K562 (cell line): ENCODE data around the gene LLGL2. TPM values are rescaled to one million over a fixed set of nuclear protein-coding genes. Genes with fewer than 3 reads are reported as not detected.
A peak's percentile ranks its signal among the peaks of the same experiment; 100 is the strongest.

Experiments
- ATAC-seq: fragments of 200-7000 bp; cut with Tn5 transposase; 3 replicates; pipeline ENCODE4 v1.9.1; 2020; ENCODE audit warnings: moderate library complexity
- BruUV-seq: library from RNA; stranded (reverse); fragments of 400-500 nt; replicated peaks from 2 replicates; lab custom pipeline; 2021; lab: Mats Ljungman, UMichigan
- CTCF ChIA-PET: fragments of 300-600 bp; formaldehyde crosslinking; extraction: SDS; loops from one replicate; lab custom pipeline; 2021; ENCODE audit warnings: low intra/inter-chr PET ratio; lab: Yijun Ruan, JAX
- POLR2A ChIA-PET: fragments of 300-600, 350-650 bp; sonication (Branson Sonifier 250); formaldehyde crosslinking; extraction: SDS; loops from one replicate; lab custom pipeline; 2021; ENCODE audit warnings: antibody characterized with exemption, inconsistent platforms; lab: Yijun Ruan, JAX
- DNase-seq, 4 experiments: peaks; one replicate each; pipeline versions ENCODE4 v3.0.0 to v3.0.0-alpha.2; 2011 to 2018; ENCODE audit warnings: low spot score in 3 of 4, mixed read lengths in 3 of 4; ENCODE audit errors: extremely low read depth in 1 of 4
- FAIRE-seq: peaks from 2 replicates; lab custom pipeline; 2011; peaks lifted over from hg19 to GRCh38; lab: Jason Lieb, UNC
- H2AFZ ChIP-seq: 2 replicates; pipeline ENCODE4 v1.6.0; 2011; ENCODE audit warnings: low read depth, low read length, control low read depth, inconsistent platforms
- H3K27ac ChIP-seq: fragments of 200-600 bp; 3 replicates; pipeline ENCODE4 v1.8.0; 2011; ENCODE audit warnings: low read depth, mild to moderate bottlenecking, control low read depth, inconsistent platforms, low read length, moderate library complexity, mixed read lengths; ENCODE audit errors: extremely low read depth
- H3K27me3 ChIP-seq, 2 experiments: fragments of 300-600 bp in 1 of 2; 2 replicates in 1 of 2; 3 replicates in 1 of 2; pipeline versions ENCODE4 v1.6.0 to v1.8.0; 2011; ENCODE audit warnings: inconsistent platforms in 2 of 2, low read length in 2 of 2, mild to moderate bottlenecking in 1 of 2, mixed read lengths in 1 of 2, moderate library complexity in 1 of 2; ENCODE audit not compliant: control insufficient read depth in 2 of 2, insufficient read depth in 2 of 2
- H3K36me3 ChIP-seq: fragments of 300-600 bp; 3 replicates; pipeline ENCODE4 v1.8.0; 2011; ENCODE audit warnings: mild to moderate bottlenecking, low read length, inconsistent platforms; ENCODE audit not compliant: control insufficient read depth, insufficient read depth
- H3K4me1 ChIP-seq, 2 experiments: fragments of 200-600 bp in 1 of 2; replicated peaks in 1 of 2; 2 replicates in 1 of 2; 3 replicates in 1 of 2; pipeline versions ENCODE4 v1.5.1 to v1.8.0; 2011; ENCODE audit warnings: inconsistent platforms in 2 of 2, low read length in 2 of 2, mild to moderate bottlenecking in 1 of 2, mixed read lengths in 1 of 2, moderate library complexity in 1 of 2; ENCODE audit not compliant: control insufficient read depth in 2 of 2, insufficient read depth in 2 of 2
- H3K4me2 ChIP-seq: 2 replicates; pipeline ENCODE4 v1.6.1; 2011; ENCODE audit warnings: low read length, control low read depth, inconsistent platforms, mixed read lengths; ENCODE audit not compliant: insufficient read depth
- H3K4me3 ChIP-seq: fragments of 200-600 bp; sonication (generic), shearing (Covaris generic); 2 replicates; pipeline ENCODE4 v1.5.1; 2016; ENCODE audit warnings: control low read depth, inconsistent platforms
- H3K79me2 ChIP-seq: fragments of 200-600 bp; 3 replicates; pipeline ENCODE4 v1.8.0; 2011; ENCODE audit warnings: low read length, inconsistent platforms; ENCODE audit not compliant: control insufficient read depth, insufficient read depth
- H3K9ac ChIP-seq, 2 experiments: 2 replicates each; pipeline versions ENCODE4 v1.6.0 to v1.6.1; 2011; ENCODE audit warnings: low read depth in 2 of 2, low read length in 2 of 2, control low read depth in 1 of 2, inconsistent platforms in 1 of 2, mild to moderate bottlenecking in 1 of 2, mixed read lengths in 1 of 2; ENCODE audit not compliant: insufficient read depth in 1 of 2
- H3K9me1 ChIP-seq: one replicate; pipeline ENCODE4 v1.6.0; 2011; ENCODE audit warnings: inconsistent platforms, mild to moderate bottlenecking, low read length, moderate library complexity; ENCODE audit not compliant: control insufficient read depth, insufficient read depth
- H3K9me3 ChIP-seq: replicated peaks from 2 replicates; pipeline ENCODE4 v1.5.1; 2011; ENCODE audit warnings: low read depth, low read length, inconsistent platforms; ENCODE audit not compliant: control insufficient read depth, insufficient read depth
- H4K20me1 ChIP-seq: replicated peaks from 2 replicates; pipeline ENCODE4 v1.6.1; 2011; ENCODE audit warnings: low read length, inconsistent platforms, mixed read lengths; ENCODE audit not compliant: control insufficient read depth, insufficient read depth
- CTBP1 ChIP-seq: fragments of 450-650 bp; IDR thresholded peaks from 2 replicates; pipeline ENCODE4 v1.6.1; 2016; ENCODE audit warnings: borderline replicate concordance
- DACH1 ChIP-seq: fragments of 450-650 bp; IDR thresholded peaks from 2 replicates; pipeline ENCODE4 v1.6.1; 2018; ENCODE audit not compliant: partially characterized antibody
- NEUROD1 ChIP-seq: fragments of 150-350 bp; IDR thresholded peaks from 2 replicates; pipeline ENCODE4 v1.6.1; 2014; ENCODE audit warnings: borderline replicate concordance, low read length, low read depth; ENCODE audit not compliant: partially characterized antibody
- NFXL1 ChIP-seq: fragments of 450-650 bp; formaldehyde crosslinking; IDR thresholded peaks from 2 replicates; pipeline ENCODE4 v1.4.0; 2021; ENCODE audit warnings: mild to moderate bottlenecking
- RCOR1 ChIP-seq, 2 experiments: IDR thresholded peaks; 2 replicates each; pipeline ENCODE4 v1.6.1; 2012; ENCODE audit warnings: low read depth in 2 of 2, low read length in 2 of 2, borderline replicate concordance in 1 of 2, improper control_type of control experiment in 1 of 2
- TEAD2 ChIP-seq: fragments of 450-650 bp; IDR thresholded peaks from 2 replicates; pipeline ENCODE4 v1.6.1; 2016; ENCODE audit warnings: missing genetic modification characterization, control low read depth, missing compliant biosample characterization
- ZC3H8 ChIP-seq: fragments of 450-650 bp; IDR thresholded peaks from 2 replicates; pipeline ENCODE4 v1.6.1; 2017
- ZNF197 ChIP-seq: fragments of 200-800 bp; sonication (Bioruptor generic); IDR thresholded peaks from 2 replicates; pipeline ENCODE4 v1.6.1; 2016; ENCODE audit warnings: low read depth, missing genetic modification characterization, missing compliant biosample characterization
- ZNF274 ChIP-seq: IDR thresholded peaks from 2 replicates; pipeline ENCODE4 v1.6.1; 2011; ENCODE audit warnings: low read depth, mild to moderate bottlenecking, low read length, moderate library complexity, borderline replicate concordance
- ZNF57 ChIP-seq: fragments of 450-650 bp; formaldehyde crosslinking; IDR thresholded peaks from 2 replicates; pipeline ENCODE4 v1.4.0; 2020; ENCODE audit warnings: mild to moderate bottlenecking, moderate library complexity
- ZNF668 ChIP-seq: fragments of 250-450 bp; sonication (Bioruptor Pico); IDR thresholded peaks from 2 replicates; pipeline ENCODE4 v1.8.0; 2022; ENCODE audit warnings: mild to moderate bottlenecking, inconsistent platforms
- ZSCAN32 ChIP-seq: fragments of 450-650 bp; formaldehyde crosslinking; IDR thresholded peaks from 2 replicates; pipeline ENCODE4 v1.4.0; 2020; ENCODE audit warnings: mild to moderate bottlenecking, moderate library complexity
- WGBS: fragments of 100-300 bp; shearing (Covaris generic); methylation state at CpG from one replicate; pipeline ENCODE4 v1.1.6; 2016; ENCODE audit warnings: low coverage, mixed read lengths; ENCODE audit not compliant: insufficient coverage; ENCODE audit errors: missing lambda C conversion rate; 5-methylcytosine and 5-hydroxymethylcytosine counted together
- in situ Hi-C: fragments of 300-500 bp; cut with MboI; formaldehyde crosslinking; loops from 4 replicates; pipeline ENCODE4 v1.15.0; 2018; ENCODE audit warnings: inconsistent platforms, mixed read lengths
- intact Hi-C: fragments of 100-400 bp; cut with micrococcal nuclease; formaldehyde crosslinking; loops from 2 replicates; pipeline ENCODE4 v1.14.2; 2022
- polyA plus RNA-seq, 8 experiments: library from polyadenylated mRNA; depleted of rRNA in 4 of 8; stranded (reverse) in 5 of 8; unstranded in 3 of 8; fragments of >200 nt; fragmentation: Nextera tagmentation in 2 of 8; fragmentation: Illumina TruSeq in 1 of 8; extraction: Ambion mirVana in 2 of 8; extraction: Trizol in 1 of 8; gene quantifications; 2 replicates each; pipeline versions ENCODE4 v1.2.1 to v1.2.3, GENCODE V29; 2011 to 2014; ENCODE audit warnings: inconsistent platforms in 1 of 8, missing spikeins in 1 of 8
- total RNA-seq, 7 experiments: library from RNA; depleted of rRNA in 6 of 7; stranded (reverse); fragments of >200 nt in 6 of 7; fragmentation: Illumina TruSeq in 2 of 7; extraction: Trizol in 2 of 7; gene quantifications; 2 replicates each; pipeline versions ENCODE4 v1.2.1 to v1.2.3, GENCODE V29; 2011 to 2021; ENCODE audit warnings: low replicate concordance in 1 of 7

Gene LLGL2
- total and polyA plus RNA-seq, 9 of the 15 experiments (the other 6 are each of a cell fraction or from before 2014, with no cell fraction given) = 0.32 to 24.4 (median 10.2) TPM

DNA sequence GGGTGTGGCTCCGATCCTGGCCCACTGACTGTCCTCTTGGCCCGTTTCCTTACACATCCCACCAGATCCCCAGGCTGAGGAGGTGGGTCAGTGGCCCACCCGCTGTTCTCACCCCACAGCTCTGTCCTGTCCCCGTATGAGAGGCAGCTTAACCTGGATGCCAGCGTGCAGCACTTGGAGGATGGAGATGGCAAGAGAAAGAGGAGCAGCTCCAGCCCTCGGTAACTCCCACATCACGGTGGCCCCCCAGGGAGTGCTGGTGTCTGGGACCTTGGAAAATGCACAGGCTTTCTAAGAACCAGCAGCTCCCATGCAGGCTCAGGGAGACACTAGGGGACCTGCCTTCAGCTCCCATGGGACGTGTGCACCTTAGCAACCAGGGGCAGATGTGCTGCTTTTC lies 4.2 kb upstream of the LLGL2 start:
- intact Hi-C loops (loop anchor here (10.0 kb wide), 1 partner anchor 236 kb away; the partner anchor contains the start of gene SLC25A19), in situ Hi-C loops (no loop called here)
- H3K27me3 ChIP-seq = no peaks in the 10 kb centered on the region
- H3K9me3 ChIP-seq = no peaks in the 10 kb centered on the region
- ATAC-seq = no peak
- CTCF ChIA-PET = no interaction called here
- H3K4me2 ChIP-seq = no peak overlapping the region
- 89% methylated on average over 8 of the region's 8 CpGs for WGBS
- H3K9ac ChIP-seq = peak overlapping the region in 1 of 2 experiments; percentile 65; a peak in 2 of 4 replicates
- peaks cover 24 to 42% of the 10 kb centered on the region in 2 experiments for H3K4me1 ChIP-seq
- BruUV-seq = no TSS peak
- H3K4me3 ChIP-seq = no peak overlapping the region
- no peak overlapping the region for H2AFZ ChIP-seq
- POLR2A ChIA-PET = no interaction called here
- H4K20me1 ChIP-seq = peaks cover 8% of the 10 kb centered on the region; the same call in 1 of the 2 replicates
- no peak overlapping the region for H3K27ac ChIP-seq
- peaks cover 13% of the 10 kb centered on the region for H3K79me2 ChIP-seq
- FAIRE-seq = no peak
- DNase-seq = no peak
- H3K9me1 ChIP-seq = peaks cover 5% of the 10 kb centered on the region
- H3K36me3 ChIP-seq = peaks cover 61% of the 10 kb centered on the region
- TF ChIP-seq ZNF57 (CRISPR knock-in tag) (no peak), CTBP1 (no peak), ZNF197 (CRISPR knock-in tag) (no peak), DACH1 (no peak), TEAD2 (no peak), ZSCAN32 (CRISPR knock-in tag) (no peak), NFXL1 (CRISPR knock-in tag) (no peak), ZC3H8 (no peak), ZNF274 (no peak), ZNF668 (CRISPR knock-in tag) (no peak), NEUROD1 (no peak), RCOR1 (IDR thresholded peaks at IDR 0.05; ENCODE audit: borderline replicate concordance in 1 of 2, low read depth in 2 of 2, low read length in 2 of 2) (no peak)
